Osteoblast (primary cell): ENCODE results near the gene AOAH. TPM values are rescaled to one million over a fixed set of nuclear protein-coding genes. Genes with fewer than 3 reads are reported as not detected.

Source experiments
- DNase-seq: peaks from one replicate; pipeline ENCODE4 v3.0.0; 2011; ENCODE audit warnings: low spot score, mixed read lengths; ENCODE audit not compliant: insufficient read length; ENCODE audit errors: missing footprints
- H2AFZ ChIP-seq: 2 replicates; pipeline ENCODE4 v1.6.0; 2011; ENCODE audit warnings: mild to moderate bottlenecking, low read length
- H3K27ac ChIP-seq: 2 replicates; pipeline ENCODE4 v1.5.1; 2011; ENCODE audit warnings: mild to moderate bottlenecking, low read depth, low read length, moderate library complexity
- H3K27me3 ChIP-seq: 2 replicates; pipeline ENCODE4 v1.6.0; 2012; ENCODE audit warnings: mild to moderate bottlenecking, control low read depth, inconsistent platforms, low read length, moderate library complexity; ENCODE audit not compliant: insufficient read depth
- H3K36me3 ChIP-seq: 2 replicates; pipeline ENCODE4 v1.5.1; 2011; ENCODE audit warnings: mild to moderate bottlenecking, low read length, control low read depth, moderate library complexity; ENCODE audit not compliant: insufficient read depth
- H3K4me1 ChIP-seq: 2 replicates; pipeline ENCODE4 v1.5.1; 2011; ENCODE audit warnings: mild to moderate bottlenecking, low read length, control low read depth, moderate library complexity; ENCODE audit not compliant: insufficient read depth
- H3K4me2 ChIP-seq: 2 replicates; pipeline ENCODE4 v1.6.0; 2011; ENCODE audit warnings: mild to moderate bottlenecking, low read length; ENCODE audit not compliant: insufficient read depth
- H3K4me3 ChIP-seq: fragments of 200-600 bp; sonication (generic); 3 replicates; pipeline ENCODE4 v1.5.1; 2012; ENCODE audit warnings: mild to moderate bottlenecking, low read length, inconsistent platforms; ENCODE audit not compliant: insufficient read depth
- H3K79me2 ChIP-seq: 2 replicates; pipeline ENCODE4 v1.6.0; 2012; ENCODE audit warnings: mild to moderate bottlenecking, low read length, control low read depth, inconsistent platforms; ENCODE audit not compliant: insufficient read depth
- H3K9me3 ChIP-seq: 2 replicates; pipeline ENCODE4 v1.5.1; 2011; ENCODE audit warnings: low read depth, low read length, control low read depth
- H4K20me1 ChIP-seq: 2 replicates; pipeline ENCODE4 v1.6.0; 2012; ENCODE audit warnings: mild to moderate bottlenecking, low read length, control low read depth; ENCODE audit not compliant: insufficient read depth
- CTCF ChIP-seq: IDR thresholded peaks from 2 replicates; pipeline ENCODE4 v1.5.1; 2011; ENCODE audit warnings: mild to moderate bottlenecking, low read depth, low read length, moderate library complexity; ENCODE audit errors: extremely low read depth
- total RNA-seq: library from RNA; depleted of rRNA; stranded (reverse); fragments of >200 nt; gene quantifications from 2 replicates; pipeline ENCODE4 v1.2.3, GENCODE V29; 2012

The AOAH gene
- total RNA-seq, 1 donor, result under 0.01 TPM

DNA sequence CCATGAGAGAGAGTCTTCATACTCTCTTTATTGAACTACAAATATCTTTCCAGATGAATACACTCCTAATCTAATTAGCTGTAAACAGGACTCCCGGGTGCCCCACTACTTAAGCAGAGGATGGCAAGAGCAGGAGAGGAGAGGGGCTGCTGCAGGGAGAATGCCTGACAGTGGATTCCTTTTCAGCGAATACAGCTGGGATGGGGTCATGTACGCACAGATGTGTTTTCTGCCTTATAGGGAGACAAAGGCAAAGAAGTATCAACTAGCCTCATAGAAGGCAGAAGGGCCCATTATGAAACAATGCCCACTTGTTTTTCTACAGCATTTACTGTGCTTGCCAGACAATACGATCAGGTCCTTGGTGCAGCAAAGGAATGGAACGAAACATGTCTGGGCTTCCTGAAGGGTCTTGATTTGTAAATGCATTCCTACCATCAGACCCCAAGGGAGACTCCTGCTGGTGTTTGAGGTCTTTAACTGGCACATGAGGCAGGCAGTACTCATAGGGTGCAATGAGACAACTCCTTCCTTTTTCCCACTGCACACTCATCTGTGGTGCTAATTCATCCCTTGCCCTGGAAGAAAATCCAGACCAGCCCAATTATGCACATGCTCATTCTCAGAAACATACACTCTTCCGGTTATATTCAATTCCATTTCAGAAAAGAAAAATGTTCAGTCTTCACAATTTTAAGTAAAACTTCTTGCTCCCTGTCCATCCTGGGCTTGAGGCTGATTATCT, 117.1 kb downstream of the AOAH start:
- H3K79me2 ChIP-seq, result no peaks in the 10 kb centered on the region
- no peak overlapping the region for H2AFZ ChIP-seq
- no peaks in the 10 kb centered on the region for H3K4me1 ChIP-seq
- peaks cover 8% of the 10 kb centered on the region for H3K27me3 ChIP-seq
- no peaks in the 10 kb centered on the region for H4K20me1 ChIP-seq
- H3K27ac ChIP-seq, result no peak overlapping the region
- no peak overlapping the region for H3K4me3 ChIP-seq
- H3K9me3 ChIP-seq, result no peaks in the 10 kb centered on the region
- H3K4me2 ChIP-seq, result no peak overlapping the region
- DNase-seq, result no peak
- no peak for TF ChIP-seq CTCF
- no peaks in the 10 kb centered on the region for H3K36me3 ChIP-seq

GRCh38 chr7:36606153-36606975, 117.9 kb downstream of the AOAH start:
- no peaks in the 10 kb centered on the region for H3K36me3 ChIP-seq
- no peak for TF ChIP-seq CTCF
- no peak for DNase-seq
- no peak overlapping the region for H3K4me2 ChIP-seq
- no peaks in the 10 kb centered on the region for H3K79me2 ChIP-seq
- no peak overlapping the region for H3K4me3 ChIP-seq
- H4K20me1 ChIP-seq, result no peaks in the 10 kb centered on the region
- peaks cover 1% of the 10 kb centered on the region for H3K4me1 ChIP-seq
- no peak overlapping the region for H2AFZ ChIP-seq
- H3K9me3 ChIP-seq, result no peaks in the 10 kb centered on the region
- H3K27ac ChIP-seq, result no peak overlapping the region
- H3K27me3 ChIP-seq, result peaks cover 8% of the 10 kb centered on the region

DNA sequence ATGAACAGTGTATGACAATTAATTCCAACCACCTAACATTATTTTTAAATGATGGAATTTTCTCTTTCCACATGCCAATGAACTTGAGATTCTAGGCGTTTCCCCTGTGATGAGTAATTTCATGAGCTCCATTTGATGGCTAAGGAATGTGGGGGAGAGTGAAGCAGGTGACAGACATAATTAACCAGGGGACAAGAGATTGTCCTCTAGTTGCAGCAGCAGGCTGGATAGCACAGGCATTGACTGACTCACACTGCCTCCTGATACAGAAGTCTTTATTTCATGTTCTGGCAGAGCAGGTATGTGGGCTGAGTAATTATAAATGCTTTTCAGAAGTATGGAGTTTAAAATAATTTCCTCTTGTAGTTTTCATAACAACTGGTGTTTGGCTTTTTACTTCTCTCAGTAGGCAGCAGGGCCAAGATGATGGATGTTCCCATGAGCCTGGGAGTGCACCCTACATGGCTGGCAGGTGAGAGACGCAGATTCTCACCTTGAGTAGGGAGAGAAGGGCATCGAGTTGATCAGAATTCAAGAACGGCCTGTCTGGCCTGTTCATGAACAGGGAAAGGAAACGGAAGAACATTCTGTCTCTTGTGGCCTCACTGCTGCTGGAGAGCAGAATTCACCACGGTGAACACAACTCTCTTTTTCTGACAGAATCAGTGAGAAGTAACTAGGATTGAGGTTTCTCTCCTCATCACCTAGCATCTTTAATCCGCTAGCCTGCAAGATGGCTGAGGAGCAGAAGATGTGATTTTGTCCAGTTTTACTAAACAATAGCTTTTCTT, 118.8 kb downstream of the AOAH start:
- Histone ChIP-seq H2AFZ (no peak overlapping the region), H3K27ac (no peak overlapping the region), H3K4me1 (peaks cover 8% of the 10 kb centered on the region), H3K27me3 (peaks cover 8% of the 10 kb centered on the region), H4K20me1 (no peaks in the 10 kb centered on the region), H3K79me2 (no peaks in the 10 kb centered on the region), H3K36me3 (no peaks in the 10 kb centered on the region), H3K4me3 (no peak overlapping the region), H3K9me3 (no peaks in the 10 kb centered on the region), H3K4me2 (no peak overlapping the region)
- TF ChIP-seq CTCF, result no peak
- no peak for DNase-seq
